Testis (tissue), 3 donors: ENCODE data around the gene LTB4R. TPM values are rescaled to one million over a fixed set of nuclear protein-coding genes. Genes with fewer than 3 reads are reported as not detected.

ENCODE experiments used
- DNase-seq: peaks from one replicate; pipeline ENCODE4 v3.0.0-alpha.2; 2019
- H3K27ac ChIP-seq, 2 donors: fragments of 200-600 bp; sonication (generic); one replicate each; pipeline ENCODE4 v1.5.1; 2019
- H3K27me3 ChIP-seq: fragments of 200-600 bp; sonication (generic); one replicate; pipeline ENCODE4 v1.5.1; 2019
- H3K36me3 ChIP-seq: fragments of 200-600 bp; sonication (generic); one replicate; pipeline ENCODE4 v1.5.1; 2017; ENCODE audit warnings: low read depth; ENCODE audit errors: missing control alignments
- H3K4me1 ChIP-seq: fragments of 200-600 bp; sonication (generic); one replicate; pipeline ENCODE4 v1.5.1; 2019
- H3K4me3 ChIP-seq, 2 donors: fragments of 200-600 bp; sonication (generic); one replicate each; pipeline ENCODE4 v1.5.1; 2017 to 2019
- H3K9me3 ChIP-seq: fragments of 200-600 bp; sonication (generic); one replicate; pipeline ENCODE4 v1.5.1; 2017
- POLR2A ChIP-seq: fragments of 450-650 bp; IDR thresholded peaks from one replicate; pipeline ENCODE4 v1.6.1; 2017; ENCODE audit warnings: antibody characterized with exemption, mild to moderate bottlenecking, moderate library complexity
- WGBS, 2 donors: methylation state at CpG; one replicate each; pipeline ENCODE4 v1.1.5; 2018; 5-methylcytosine and 5-hydroxymethylcytosine counted together
- intact Hi-C: fragments of 100-400 bp; cut with DNase I; formaldehyde crosslinking; loops from one replicate; pipeline ENCODE4 v1.15.1; 2023; ENCODE audit warnings: low total_unique reads
- polyA plus RNA-seq: library from polyadenylated mRNA; stranded (reverse); fragments of 350-450 nt; fragmentation: Illumina TruSeq; extraction: RNeasy Lipid Tissue Mini Kit (QIAGEN cat#74804); gene quantifications from one replicate; pipeline ENCODE4 v1.2.3, GENCODE V29; 2014; ENCODE audit warnings: low read depth, low replicate concordance; ENCODE audit not compliant: insufficient read depth
- total RNA-seq, 2 donors: library from RNA; depleted of rRNA; stranded (reverse); fragments of >200 nt; gene quantifications; one replicate each; pipeline ENCODE4 v1.2.3, GENCODE V29; 2016
- TF ChIP-seq, protein P1 (sequence below), 3 experiments: fragments of 450-650 bp in 2 of 3; fragments of 200-600 bp in 1 of 3; sonication (generic) in 1 of 3; IDR thresholded peaks; one replicate each; pipeline ENCODE4 v1.5.1; 2016 to 2019; ENCODE audit warnings: antibody characterized with exemption in 3 of 3, mild to moderate bottlenecking in 2 of 3, moderate library complexity in 1 of 3

LTB4R gene
- total and polyA plus RNA-seq, 3 donors from 2014 or later, result 5.5 to 10.9 (median 10.3) TPM

DNA sequence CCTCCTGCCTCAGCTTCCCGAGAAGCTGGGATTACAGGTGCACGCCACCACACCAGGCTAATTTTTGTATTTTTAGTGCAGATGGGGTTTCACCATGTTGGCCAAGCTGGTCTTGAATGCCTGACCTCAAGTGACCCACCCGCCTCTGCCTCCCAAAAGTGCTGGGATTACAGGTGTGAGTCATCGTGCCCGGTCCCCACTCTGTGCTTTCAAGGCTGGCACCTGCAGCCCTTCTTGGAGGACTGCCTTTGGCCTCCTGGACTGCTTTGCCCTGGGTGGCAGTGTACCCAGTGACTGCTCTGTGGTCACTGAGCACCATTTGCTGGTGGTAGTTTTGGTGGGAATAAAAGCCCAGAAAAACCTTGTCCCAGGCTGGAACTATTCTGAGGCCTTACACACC lies 24.3 kb upstream of the LTB4R start:
- intact Hi-C loops, result no loop called here
- DNase-seq, result no peak
- H3K4me1 ChIP-seq, result no peaks in the 10 kb centered on the region
- H3K27ac ChIP-seq, result no peak overlapping the region
- no peaks in the 10 kb centered on the region for H3K9me3 ChIP-seq
- H3K36me3 ChIP-seq, result no peaks in the 10 kb centered on the region
- H3K4me3 ChIP-seq, result no peak overlapping the region
- WGBS, 2 donors, result 96 to 100% methylated on average over 5 of the region's 5 CpGs
- H3K27me3 ChIP-seq, result no peaks in the 10 kb centered on the region
- no peak for TF ChIP-seq POLR2A
- TF ChIP-seq, protein P1, sequence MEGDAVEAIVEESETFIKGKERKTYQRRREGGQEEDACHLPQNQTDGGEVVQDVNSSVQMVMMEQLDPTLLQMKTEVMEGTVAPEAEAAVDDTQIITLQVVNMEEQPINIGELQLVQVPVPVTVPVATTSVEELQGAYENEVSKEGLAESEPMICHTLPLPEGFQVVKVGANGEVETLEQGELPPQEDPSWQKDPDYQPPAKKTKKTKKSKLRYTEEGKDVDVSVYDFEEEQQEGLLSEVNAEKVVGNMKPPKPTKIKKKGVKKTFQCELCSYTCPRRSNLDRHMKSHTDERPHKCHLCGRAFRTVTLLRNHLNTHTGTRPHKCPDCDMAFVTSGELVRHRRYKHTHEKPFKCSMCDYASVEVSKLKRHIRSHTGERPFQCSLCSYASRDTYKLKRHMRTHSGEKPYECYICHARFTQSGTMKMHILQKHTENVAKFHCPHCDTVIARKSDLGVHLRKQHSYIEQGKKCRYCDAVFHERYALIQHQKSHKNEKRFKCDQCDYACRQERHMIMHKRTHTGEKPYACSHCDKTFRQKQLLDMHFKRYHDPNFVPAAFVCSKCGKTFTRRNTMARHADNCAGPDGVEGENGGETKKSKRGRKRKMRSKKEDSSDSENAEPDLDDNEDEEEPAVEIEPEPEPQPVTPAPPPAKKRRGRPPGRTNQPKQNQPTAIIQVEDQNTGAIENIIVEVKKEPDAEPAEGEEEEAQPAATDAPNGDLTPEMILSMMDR (IDR thresholded peaks at IDR 0.05), result no peak

DNA sequence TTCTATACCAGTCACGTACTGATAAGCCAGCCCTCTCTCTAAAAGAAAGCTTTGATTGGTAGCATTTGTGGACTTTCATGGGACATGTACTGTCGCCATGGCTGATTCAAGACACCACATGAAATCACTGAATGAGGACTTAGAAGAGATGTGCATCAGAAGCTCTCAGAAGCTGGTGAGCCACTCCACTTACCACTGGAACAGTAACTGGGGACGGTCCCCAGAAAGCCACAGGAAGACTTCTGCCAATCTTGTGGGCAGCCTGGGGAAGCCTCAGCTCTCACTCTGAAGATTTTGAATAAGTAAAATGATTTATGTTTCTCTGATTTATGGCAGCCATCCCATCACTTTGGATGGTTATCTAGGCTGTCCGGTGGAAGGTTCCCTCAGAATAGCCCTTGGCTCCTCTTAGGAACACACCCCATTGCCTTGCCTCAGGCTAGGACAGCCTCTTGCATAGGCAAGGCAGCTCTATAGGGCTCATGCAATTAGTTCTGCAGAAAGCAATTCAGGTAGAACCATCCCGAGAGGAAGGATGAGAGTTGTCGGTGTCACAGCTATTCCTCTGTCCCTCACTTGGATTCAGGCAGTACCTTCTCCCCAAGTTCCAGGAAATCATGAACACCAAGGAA lies 21.5 kb upstream of the LTB4R start:
- no peak for TF ChIP-seq POLR2A
- Histone ChIP-seq H3K4me1 (no peaks in the 10 kb centered on the region), H3K27ac (no peak overlapping the region), H3K27me3 (no peaks in the 10 kb centered on the region), H3K4me3 (no peak overlapping the region), H3K36me3 (no peaks in the 10 kb centered on the region), H3K9me3 (no peaks in the 10 kb centered on the region)
- intact Hi-C loops, result no loop called here
- no peak for DNase-seq
- WGBS, 2 donors, result 79 to 85% methylated on average over 6 of the region's 6 CpGs

DNA sequence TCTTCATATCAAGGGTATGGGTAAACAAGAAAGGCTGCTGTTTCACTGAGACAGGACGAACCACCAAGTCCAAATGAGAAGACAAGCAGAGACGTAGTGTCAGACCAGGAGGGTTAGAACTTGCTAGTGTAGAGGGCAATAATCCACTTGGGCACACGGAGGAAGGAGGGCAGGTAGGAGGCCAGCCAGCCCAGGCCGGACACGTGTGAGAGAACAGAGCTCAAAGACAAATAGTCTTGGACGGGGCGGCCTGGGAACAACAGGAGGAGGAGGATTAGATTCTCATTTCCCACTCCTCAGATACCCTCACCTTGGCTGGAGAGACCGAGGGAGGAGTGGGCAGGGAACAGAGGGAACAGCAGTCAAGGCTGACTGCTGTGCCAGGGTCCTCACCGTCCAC lies 20.6 kb upstream of the LTB4R start:
- H3K36me3 ChIP-seq, result no peaks in the 10 kb centered on the region
- no peak for DNase-seq
- no peak overlapping the region for H3K27ac ChIP-seq
- H3K4me3 ChIP-seq, result no peak overlapping the region
- no peaks in the 10 kb centered on the region for H3K27me3 ChIP-seq
- no peaks in the 10 kb centered on the region for H3K4me1 ChIP-seq
- intact Hi-C loops, result no loop called here
- H3K9me3 ChIP-seq, result no peaks in the 10 kb centered on the region
- 81 to 90% methylated on average over 8 to 9 of the region's 9 CpGs for WGBS, 2 donors
- TF ChIP-seq, protein P1 (IDR thresholded peaks at IDR 0.05), result no peak
- TF ChIP-seq POLR2A, result no peak

DNA sequence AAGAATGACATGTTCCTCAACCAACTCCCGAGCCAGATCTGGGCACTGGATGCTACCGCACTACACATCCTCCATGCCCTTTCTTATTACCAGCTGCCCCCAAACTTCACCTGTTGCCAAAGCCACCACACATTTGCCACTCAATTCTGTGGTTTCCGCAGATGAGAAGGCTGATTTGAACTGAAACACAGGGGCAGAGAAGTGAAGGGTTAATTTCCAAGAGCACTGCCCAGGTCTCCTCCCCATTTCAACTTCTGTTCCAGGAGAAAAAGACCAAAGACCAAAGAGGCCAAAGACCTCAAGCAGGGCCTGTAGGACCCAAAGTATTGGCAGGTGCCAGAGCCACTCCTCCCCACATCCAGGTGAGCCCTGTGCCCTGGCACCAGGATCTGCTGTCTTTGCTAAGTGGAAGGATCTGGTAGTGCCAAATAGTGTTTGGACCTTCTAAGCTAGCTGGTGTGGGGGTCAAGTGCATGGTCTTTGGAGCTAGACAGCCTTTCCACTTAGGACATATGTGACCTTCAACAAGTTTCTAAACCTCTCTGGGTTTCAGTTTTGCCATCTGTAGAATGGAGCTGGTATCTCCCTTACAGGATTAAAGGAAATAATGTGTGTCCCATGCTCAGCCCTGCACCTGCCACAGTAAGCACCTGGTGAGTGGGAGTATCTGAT lies 19.7 kb upstream of the LTB4R start:
- H3K36me3 ChIP-seq, result no peaks in the 10 kb centered on the region
- no peak for DNase-seq
- no peak overlapping the region for H3K4me3 ChIP-seq
- TF ChIP-seq, protein P1 (IDR thresholded peaks at IDR 0.05), result no peak
- no peak for TF ChIP-seq POLR2A
- no peak overlapping the region for H3K27ac ChIP-seq
- WGBS, 2 donors, result 81 to 91% methylated on average over 3 of the region's 3 CpGs
- H3K4me1 ChIP-seq, result no peaks in the 10 kb centered on the region
- intact Hi-C loops, result no loop called here
- H3K9me3 ChIP-seq, result no peaks in the 10 kb centered on the region
- H3K27me3 ChIP-seq, result no peaks in the 10 kb centered on the region

DNA sequence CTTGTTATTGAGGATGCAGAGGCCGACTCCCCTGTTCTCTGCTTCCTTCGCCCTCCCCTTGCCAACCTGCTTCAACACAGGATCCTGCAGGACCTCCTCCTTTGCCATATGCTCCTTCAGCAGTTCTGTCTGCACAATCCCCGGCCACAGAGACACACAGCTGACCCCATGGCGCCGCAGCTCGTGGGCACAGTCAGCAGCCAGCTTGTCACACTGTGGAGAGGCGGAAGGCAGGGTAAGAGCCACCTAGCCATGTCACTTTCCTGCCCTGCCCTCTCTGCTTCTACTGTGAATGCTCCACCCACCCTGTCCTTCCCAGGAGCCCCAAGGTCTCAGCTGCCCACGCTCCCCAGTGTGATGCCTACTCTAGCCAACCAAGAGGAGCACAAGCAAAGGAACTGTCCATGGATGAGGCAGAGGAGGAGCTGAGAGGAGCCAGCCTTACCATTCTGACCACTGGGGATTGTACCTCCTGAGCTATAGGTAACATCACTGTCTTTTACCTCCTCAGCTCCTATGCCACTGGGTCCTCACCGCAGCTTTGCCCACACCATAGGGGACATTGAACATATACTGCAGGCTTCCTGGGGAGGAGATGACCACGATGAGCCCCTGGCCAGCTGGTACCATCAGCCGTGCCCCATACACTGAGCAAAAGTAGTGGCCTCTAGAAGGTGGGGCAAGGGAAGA lies 19.0 kb upstream of the LTB4R start:
- Histone ChIP-seq H3K4me3 (no peak overlapping the region), H3K27ac (no peak overlapping the region), H3K27me3 (no peaks in the 10 kb centered on the region), H3K9me3 (no peaks in the 10 kb centered on the region), H3K36me3 (no peaks in the 10 kb centered on the region), H3K4me1 (no peaks in the 10 kb centered on the region)
- WGBS, 2 donors, result 92 to 96% methylated on average over 10 to 11 of the region's 11 CpGs
- intact Hi-C loops, result no loop called here
- TF ChIP-seq, protein P1 (IDR thresholded peaks at IDR 0.05), result no peak
- TF ChIP-seq POLR2A, result no peak
- DNase-seq, result no peak
